ENCODE data around the gene TPRKB.
"Not testable (repeated sequence)": the region's sequence is repeated elsewhere in the genome, so short reads cannot be mapped to it uniquely, and the experiment has no call there.

DNA sequence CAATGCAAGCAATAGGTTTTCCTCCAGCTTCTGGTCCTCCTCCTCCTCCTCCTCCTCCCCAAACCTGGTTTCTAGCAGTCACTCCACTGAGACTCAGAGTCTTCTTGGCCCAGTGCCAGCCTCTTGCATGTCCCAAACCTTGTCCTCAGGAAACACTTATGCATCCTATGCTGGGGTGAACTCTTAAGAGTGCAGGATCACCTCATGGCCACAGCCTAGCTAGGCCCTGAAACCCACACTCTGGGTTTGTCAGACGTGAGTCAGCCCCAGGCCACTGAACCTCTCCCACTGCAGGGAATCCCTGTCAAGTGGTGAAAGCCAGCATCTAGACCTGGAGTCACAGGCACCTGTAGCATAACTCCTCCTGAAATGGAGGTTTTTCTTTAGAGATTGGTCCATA is 52.8 kb downstream of the TPRKB start:
- TF ChIP-seq, protein P1, sequence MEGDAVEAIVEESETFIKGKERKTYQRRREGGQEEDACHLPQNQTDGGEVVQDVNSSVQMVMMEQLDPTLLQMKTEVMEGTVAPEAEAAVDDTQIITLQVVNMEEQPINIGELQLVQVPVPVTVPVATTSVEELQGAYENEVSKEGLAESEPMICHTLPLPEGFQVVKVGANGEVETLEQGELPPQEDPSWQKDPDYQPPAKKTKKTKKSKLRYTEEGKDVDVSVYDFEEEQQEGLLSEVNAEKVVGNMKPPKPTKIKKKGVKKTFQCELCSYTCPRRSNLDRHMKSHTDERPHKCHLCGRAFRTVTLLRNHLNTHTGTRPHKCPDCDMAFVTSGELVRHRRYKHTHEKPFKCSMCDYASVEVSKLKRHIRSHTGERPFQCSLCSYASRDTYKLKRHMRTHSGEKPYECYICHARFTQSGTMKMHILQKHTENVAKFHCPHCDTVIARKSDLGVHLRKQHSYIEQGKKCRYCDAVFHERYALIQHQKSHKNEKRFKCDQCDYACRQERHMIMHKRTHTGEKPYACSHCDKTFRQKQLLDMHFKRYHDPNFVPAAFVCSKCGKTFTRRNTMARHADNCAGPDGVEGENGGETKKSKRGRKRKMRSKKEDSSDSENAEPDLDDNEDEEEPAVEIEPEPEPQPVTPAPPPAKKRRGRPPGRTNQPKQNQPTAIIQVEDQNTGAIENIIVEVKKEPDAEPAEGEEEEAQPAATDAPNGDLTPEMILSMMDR (IDR thresholded peaks at IDR 0.05; ENCODE audit: borderline replicate concordance, extremely low read depth, low read length, poor library complexity, severe bottlenecking) = not testable (repeated sequence)
- not testable (repeated sequence) for TF ChIP-seq EZH2 (IDR thresholded peaks at IDR 0.05; ENCODE audit: borderline replicate concordance, low read depth, low read length, severe bottlenecking)
